ENCODE measurements around the gene RBMY1E. TPM values are rescaled to one million over a fixed set of nuclear protein-coding genes. Genes with fewer than 3 reads are reported as not detected.
"Not testable (repeated sequence)": the region's sequence is repeated elsewhere in the genome, so short reads cannot be mapped to it uniquely, and the experiment has no call there.

Gene RBMY1E
- total RNA-seq, result not detected in 2 replicates

- DNase-seq (ENCODE audit: low read depth, low spot score), result not testable (repeated sequence)
Observed at GRCh38 chrY:21917932-21918331, at the start of gene RBMY1E. Gene RBMY1E (minus strand): TSS chrY:21918032. CDS start chrY:21916054, 1,978 bp downstream.

- not testable (repeated sequence) for DNase-seq (ENCODE audit: low read depth, low spot score)
Observed at GRCh38 chrY:21894426-21894825, 23.4 kb downstream of the RBMY1E start, which contains the start of gene RBMY1D. Gene RBMY1D (minus strand): TSS chrY:21894526. CDS start chrY:21892513, 2,013 bp downstream.

- DNase-seq (ENCODE audit: low read depth, low spot score), result not testable (repeated sequence)
Observed at GRCh38 chrY:21869407-21870076, 48.3 kb downstream of the RBMY1E start.

Other genes starting within 250 kb of the RBMY1E start
- not detected in 2 replicates for gene RBMY1D, start 23.5 kb downstream of the RBMY1E start, total RNA-seq

All from pulmonary artery endothelial cell (primary cell).